ENCODE data around the gene NT5C1A.
A peak's percentile ranks its signal among the peaks of the same experiment; 100 is the strongest.

Gene NT5C1A

GRCh38 chr1:39656391-39656790 is 15.5 kb downstream of the NT5C1A start:
- Histone ChIP-seq H3K4me3 (ENCODE audit: low read length) (no peak overlapping the region), H3K79me2 (ENCODE audit: low read length) (no peaks in the 10 kb centered on the region), H2AFZ (ENCODE audit: low read depth, low read length) (no peak overlapping the region), H3K27me3 (ENCODE audit: low read depth, low read length) (no peaks in the 10 kb centered on the region), H3K36me3 (replicated peaks; ENCODE audit: low read depth, low read length) (no peaks in the 10 kb centered on the region), H3K27ac (ENCODE audit: low read length) (no peak overlapping the region), H3K4me2 (ENCODE audit: low read length) (no peak overlapping the region), H3K9me3 (ENCODE audit: insufficient read depth, low read length) (no peaks in the 10 kb centered on the region), H3K4me1 (ENCODE audit: low read length) (peaks cover 8% of the 10 kb centered on the region), H3K9ac (ENCODE audit: low read length) (no peak overlapping the region), H4K20me1 (ENCODE audit: insufficient read depth, low read length) (no peaks in the 10 kb centered on the region)
- TF ChIP-seq EZH2phosphoT487 (IDR thresholded peaks at IDR 0.05; ENCODE audit: low read depth): no peak
- no peak for TF ChIP-seq CTCF (IDR thresholded peaks at IDR 0.05; ENCODE audit: low read depth, low read length)

GRCh38 chr1:39655578-39656268 is 16.2 kb downstream of the NT5C1A start:
- no peaks in the 10 kb centered on the region for H4K20me1 ChIP-seq (ENCODE audit: insufficient read depth, low read length)
- H3K4me2 ChIP-seq (ENCODE audit: low read length): no peak overlapping the region
- H3K9ac ChIP-seq (ENCODE audit: low read length): no peak overlapping the region
- H3K36me3 ChIP-seq (replicated peaks; ENCODE audit: low read depth, low read length): no peaks in the 10 kb centered on the region
- H3K4me1 ChIP-seq (ENCODE audit: low read length): peaks cover 8% of the 10 kb centered on the region
- H3K27me3 ChIP-seq (ENCODE audit: low read depth, low read length): no peaks in the 10 kb centered on the region
- no peaks in the 10 kb centered on the region for H3K9me3 ChIP-seq (ENCODE audit: insufficient read depth, low read length)
- H3K27ac ChIP-seq (ENCODE audit: low read length): no peak overlapping the region
- no peaks in the 10 kb centered on the region for H3K79me2 ChIP-seq (ENCODE audit: low read length)
- no peak overlapping the region for H2AFZ ChIP-seq (ENCODE audit: low read depth, low read length)
- TF ChIP-seq CTCF (IDR thresholded peaks at IDR 0.05; ENCODE audit: low read depth, low read length) (no peak), EZH2phosphoT487 (IDR thresholded peaks at IDR 0.05; ENCODE audit: low read depth) (no peak)
- H3K4me3 ChIP-seq (ENCODE audit: low read length): no peak overlapping the region

DNA sequence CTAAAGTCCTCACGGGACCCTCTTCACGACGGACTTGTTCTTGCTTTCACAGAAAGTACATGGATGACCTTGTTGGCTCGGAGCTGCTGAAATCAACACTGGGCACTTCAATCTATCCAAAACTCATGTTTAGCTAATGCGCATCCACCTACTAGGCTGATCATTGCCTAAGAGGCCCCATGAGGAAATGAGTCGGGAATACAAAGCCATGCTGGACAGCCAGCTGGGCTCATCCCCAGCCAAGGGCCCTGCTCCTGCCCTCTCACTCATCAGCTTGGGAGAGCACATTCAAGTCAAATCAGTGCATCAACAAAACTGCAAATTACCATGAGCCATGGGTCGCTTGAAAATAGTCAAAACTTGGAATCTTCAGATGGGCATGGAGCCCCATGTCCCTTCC is 17.6 kb downstream of the NT5C1A start:
- no peaks in the 10 kb centered on the region for H3K9me3 ChIP-seq (ENCODE audit: insufficient read depth, low read length)
- no peaks in the 10 kb centered on the region for H3K79me2 ChIP-seq (ENCODE audit: low read length)
- peaks cover 8% of the 10 kb centered on the region for H3K4me1 ChIP-seq (ENCODE audit: low read length)
- no peaks in the 10 kb centered on the region for H3K27me3 ChIP-seq (ENCODE audit: low read depth, low read length)
- no peak overlapping the region for H2AFZ ChIP-seq (ENCODE audit: low read depth, low read length)
- H3K9ac ChIP-seq (ENCODE audit: low read length): no peak overlapping the region
- H3K4me2 ChIP-seq (ENCODE audit: low read length): no peak overlapping the region
- TF ChIP-seq EZH2phosphoT487 (IDR thresholded peaks at IDR 0.05; ENCODE audit: low read depth): no peak
- no peak for TF ChIP-seq CTCF (IDR thresholded peaks at IDR 0.05; ENCODE audit: low read depth, low read length)
- H3K27ac ChIP-seq (ENCODE audit: low read length): no peak overlapping the region
- no peaks in the 10 kb centered on the region for H4K20me1 ChIP-seq (ENCODE audit: insufficient read depth, low read length)
- no peaks in the 10 kb centered on the region for H3K36me3 ChIP-seq (replicated peaks; ENCODE audit: low read depth, low read length)
- H3K4me3 ChIP-seq (ENCODE audit: low read length): no peak overlapping the region

DNA sequence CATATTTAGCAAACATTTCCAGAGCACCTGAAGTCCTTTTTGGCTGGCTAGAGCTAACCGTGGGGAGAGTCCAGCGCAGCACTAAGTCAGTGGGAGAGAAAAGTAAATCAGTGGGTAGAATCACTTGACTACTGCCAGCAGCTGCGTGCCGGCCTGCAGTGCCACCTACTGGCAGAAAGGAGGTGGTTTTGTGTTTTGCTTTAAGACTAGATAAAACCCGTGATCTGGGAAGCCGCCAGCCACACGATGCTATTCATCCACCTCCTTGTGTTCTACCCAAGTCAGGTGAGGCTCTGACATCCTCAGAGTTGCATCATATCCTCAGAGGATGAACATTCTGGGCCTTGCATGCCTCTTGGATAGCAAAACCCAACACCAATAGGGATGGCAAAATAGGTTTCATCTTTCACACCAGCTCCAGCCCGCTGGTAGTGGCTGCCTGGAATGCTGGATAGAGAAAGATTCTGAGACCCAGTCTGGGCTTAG is 18.3 kb downstream of the NT5C1A start:
- Histone ChIP-seq H3K9ac (ENCODE audit: low read length) (no peak overlapping the region), H3K27ac (ENCODE audit: low read length) (no peak overlapping the region), H3K27me3 (ENCODE audit: low read depth, low read length) (no peaks in the 10 kb centered on the region), H3K79me2 (ENCODE audit: low read length) (no peaks in the 10 kb centered on the region), H4K20me1 (ENCODE audit: insufficient read depth, low read length) (no peaks in the 10 kb centered on the region), H3K9me3 (ENCODE audit: insufficient read depth, low read length) (no peaks in the 10 kb centered on the region), H3K36me3 (replicated peaks; ENCODE audit: low read depth, low read length) (no peaks in the 10 kb centered on the region), H2AFZ (ENCODE audit: low read depth, low read length) (no peak overlapping the region), H3K4me2 (ENCODE audit: low read length) (peak overlapping the region; percentile 67), H3K4me1 (ENCODE audit: low read length) (peaks cover 8% of the 10 kb centered on the region), H3K4me3 (ENCODE audit: low read length) (peak overlapping the region; percentile 28)
- TF ChIP-seq EZH2phosphoT487 (IDR thresholded peaks at IDR 0.05; ENCODE audit: low read depth) (no peak), CTCF (IDR thresholded peaks at IDR 0.05; ENCODE audit: low read depth, low read length) (peak; percentile 68)
